Stimulated activated memory B cell treated with anti-CD40 and anti-IgM and Interleukin-4, amounts not matched to agents 10 μg/mL and 1 μg/mL and 100 μg/mL, for 72 hours (primary cell): ENCODE measurements around the gene GATAD2B.
"Not testable (repeated sequence)": the region's sequence is repeated elsewhere in the genome, so short reads cannot be mapped to it uniquely, and the experiment has no call there.

Source experiments
- ATAC-seq: fragments of 150-1000 bp; cut with Tn5 transposase; 2 replicates; pipeline ENCODE4 v1.10.0; 2021
- H3K27ac Mint-ChIP-seq: one replicate; pipeline ENCODE4 v1.8.0; 2022; ENCODE audit warnings: mild to moderate bottlenecking, mixed read lengths
- H3K27me3 Mint-ChIP-seq: one replicate; pipeline ENCODE4 v1.8.0; 2022; ENCODE audit warnings: mixed read lengths
- H3K36me3 Mint-ChIP-seq: one replicate; pipeline ENCODE4 v1.8.0; 2022; ENCODE audit warnings: mixed read lengths
- H3K4me1 Mint-ChIP-seq: one replicate; pipeline ENCODE4 v1.8.0; 2022; ENCODE audit warnings: mixed read lengths
- H3K4me3 Mint-ChIP-seq: one replicate; pipeline ENCODE4 v1.8.0; 2022; ENCODE audit warnings: mild to moderate bottlenecking, moderate library complexity, mixed read lengths
- H3K9me3 Mint-ChIP-seq: one replicate; pipeline ENCODE4 v1.8.0; 2022; ENCODE audit warnings: mixed read lengths

The GATAD2B gene

GRCh38 chr1:153783233-153784190 is 139.3 kb downstream of the GATAD2B start:
- peak; percentile 97 for ATAC-seq
- Mint-ChIP-seq H3K4me1 (peaks cover 25% of the 10 kb centered on the region), H3K27ac (peak overlapping the region; percentile 95), H3K27me3 (no peaks in the 10 kb centered on the region), H3K4me3 (peak overlapping the region; percentile 97), H3K36me3 (peaks cover 6% of the 10 kb centered on the region), H3K9me3 (no peaks in the 10 kb centered on the region)

GRCh38 chr1:153782648-153783047 is 140.1 kb downstream of the GATAD2B start:
- not testable (repeated sequence) for H3K9me3 Mint-ChIP-seq, ATAC-seq, H3K27me3 Mint-ChIP-seq, H3K36me3 Mint-ChIP-seq
- Mint-ChIP-seq H3K4me1 (peaks cover 19% of the 10 kb centered on the region), H3K27ac (peak overlapping the region; percentile 95), H3K4me3 (peak overlapping the region; percentile 97)

- no peak for ATAC-seq
- H3K4me1 Mint-ChIP-seq: peaks cover 31% of the 10 kb centered on the region
Measured at GRCh38 chr1:153780551-153780950, 142.2 kb downstream of the GATAD2B start.

GRCh38 chr1:153779781-153780541 is 142.8 kb downstream of the GATAD2B start:
- H3K4me1 Mint-ChIP-seq: peaks cover 27% of the 10 kb centered on the region

More at GRCh38 chr1:153780551-153780950, 142.2 kb downstream of the GATAD2B start:
- H3K27me3 Mint-ChIP-seq: no peaks in the 10 kb centered on the region
- no peak overlapping the region for H3K4me3 Mint-ChIP-seq
- no peaks in the 10 kb centered on the region for H3K9me3 Mint-ChIP-seq
- no peak overlapping the region for H3K27ac Mint-ChIP-seq
- H3K36me3 Mint-ChIP-seq: peaks cover 6% of the 10 kb centered on the region

GRCh38 chr1:153778824-153779519 is 143.8 kb downstream of the GATAD2B start:
- Mint-ChIP-seq H3K4me1 (peaks cover 35% of the 10 kb centered on the region), H3K36me3 (peaks cover 9% of the 10 kb centered on the region), H3K4me3 (no peak overlapping the region), H3K27ac (no peak overlapping the region), H3K27me3 (no peaks in the 10 kb centered on the region), H3K9me3 (no peaks in the 10 kb centered on the region)
- ATAC-seq: no peak

More at GRCh38 chr1:153779781-153780541, 142.8 kb downstream of the GATAD2B start:
- no peaks in the 10 kb centered on the region for H3K9me3 Mint-ChIP-seq
- no peak for ATAC-seq
- H3K4me3 Mint-ChIP-seq: no peak overlapping the region
- H3K27me3 Mint-ChIP-seq: no peaks in the 10 kb centered on the region
- H3K27ac Mint-ChIP-seq: no peak overlapping the region
- peaks cover 6% of the 10 kb centered on the region for H3K36me3 Mint-ChIP-seq

- no peak for ATAC-seq
- Mint-ChIP-seq H3K36me3 (peaks cover 17% of the 10 kb centered on the region), H3K27ac (no peak overlapping the region), H3K4me1 (peaks cover 42% of the 10 kb centered on the region), H3K27me3 (no peaks in the 10 kb centered on the region), H3K9me3 (no peaks in the 10 kb centered on the region), H3K4me3 (no peak overlapping the region)
Measured at GRCh38 chr1:153778051-153778823, 144.5 kb downstream of the GATAD2B start.

GRCh38 chr1:153777648-153778047 is 145.1 kb downstream of the GATAD2B start:
- ATAC-seq: no peak
- Mint-ChIP-seq H3K4me1 (peaks cover 37% of the 10 kb centered on the region), H3K27me3 (no peaks in the 10 kb centered on the region), H3K4me3 (no peak overlapping the region), H3K9me3 (no peaks in the 10 kb centered on the region), H3K27ac (no peak overlapping the region), H3K36me3 (peaks cover 17% of the 10 kb centered on the region)

- Mint-ChIP-seq H3K36me3 (peaks cover 17% of the 10 kb centered on the region), H3K27ac (no peak overlapping the region), H3K4me1 (peaks cover 37% of the 10 kb centered on the region), H3K27me3 (no peaks in the 10 kb centered on the region), H3K9me3 (no peaks in the 10 kb centered on the region), H3K4me3 (peak overlapping the region; percentile 28)
- no peak for ATAC-seq
Measured at GRCh38 chr1:153776845-153777370, 145.9 kb downstream of the GATAD2B start.

- no peak overlapping the region for H3K27ac Mint-ChIP-seq
- peak overlapping the region; percentile 82 for H3K4me3 Mint-ChIP-seq
Measured at GRCh38 chr1:153776352-153776751, 146.4 kb downstream of the GATAD2B start.

GRCh38 chr1:153775458-153776327 is 147.1 kb downstream of the GATAD2B start:
- Mint-ChIP-seq H3K27me3 (no peaks in the 10 kb centered on the region), H3K4me1 (peaks cover 40% of the 10 kb centered on the region), H3K27ac (peak overlapping the region; percentile 85), H3K36me3 (peaks cover 24% of the 10 kb centered on the region), H3K4me3 (peak overlapping the region; percentile 82), H3K9me3 (no peaks in the 10 kb centered on the region)
- peak; percentile 79 for ATAC-seq

More at GRCh38 chr1:153776352-153776751, 146.4 kb downstream of the GATAD2B start:
- no peaks in the 10 kb centered on the region for H3K9me3 Mint-ChIP-seq
- peaks cover 37% of the 10 kb centered on the region for H3K4me1 Mint-ChIP-seq
- peaks cover 18% of the 10 kb centered on the region for H3K36me3 Mint-ChIP-seq
- no peaks in the 10 kb centered on the region for H3K27me3 Mint-ChIP-seq
- no peak for ATAC-seq

GRCh38 chr1:153774780-153775457 is 147.9 kb downstream of the GATAD2B start, which contains the start of gene SLC27A3:
TSS of gene SLC27A3 (plus strand) at chr1:153775407. CDS start at chr1:153775498, 91 bp downstream.
- Mint-ChIP-seq H3K4me1 (peaks cover 47% of the 10 kb centered on the region), H3K9me3 (no peaks in the 10 kb centered on the region), H3K36me3 (peaks cover 30% of the 10 kb centered on the region), H3K4me3 (peak within 1 kb of the TSS; percentile 82), H3K27me3 (no peaks in the 10 kb centered on the region), H3K27ac (peak within 1 kb of the TSS; percentile 85)
- ATAC-seq: peak; percentile 61

- Mint-ChIP-seq H3K4me3 (no peak overlapping the region), H3K4me1 (peaks cover 52% of the 10 kb centered on the region), H3K9me3 (no peaks in the 10 kb centered on the region), H3K27me3 (no peaks in the 10 kb centered on the region), H3K27ac (peak overlapping the region; percentile 85), H3K36me3 (peaks cover 32% of the 10 kb centered on the region)
- ATAC-seq: no peak
Measured at GRCh38 chr1:153774026-153774595, 148.7 kb downstream of the GATAD2B start.
